Astrocyte (in vitro differentiated cells and primary cell): ENCODE results near the gene CUL1. TPM values are rescaled to one million over a fixed set of nuclear protein-coding genes. Genes with fewer than 3 reads are reported as not detected.

Experiments used
- DNase-seq: peaks from one replicate; pipeline ENCODE4 v3.0.0-alpha.2; 2010; ENCODE audit warnings: low read depth
- FAIRE-seq: peaks from 2 replicates; lab custom pipeline; 2011; peaks lifted over from hg19 to GRCh38; lab: Jason Lieb, UNC
- H2AFZ ChIP-seq: 2 replicates; pipeline ENCODE4 v1.6.0; 2012; ENCODE audit warnings: low read depth, low read length, inconsistent platforms
- H3K27ac ChIP-seq: 2 replicates; pipeline ENCODE4 v1.5.1; 2011; ENCODE audit warnings: low read depth, low read length, inconsistent platforms
- H3K27me3 ChIP-seq: 2 replicates; pipeline ENCODE4 v1.6.0; 2011; ENCODE audit warnings: low read length, inconsistent platforms; ENCODE audit not compliant: insufficient read depth
- H3K36me3 ChIP-seq: 2 replicates; pipeline ENCODE4 v1.5.1; 2011; ENCODE audit warnings: low read length, inconsistent platforms; ENCODE audit not compliant: insufficient read depth
- H3K4me1 ChIP-seq: 2 replicates; pipeline ENCODE4 v1.5.1; 2011; ENCODE audit warnings: low read length, inconsistent platforms; ENCODE audit not compliant: insufficient read depth
- H3K4me2 ChIP-seq: 2 replicates; pipeline ENCODE4 v1.6.0; 2012; ENCODE audit warnings: low read length, inconsistent platforms
- H3K4me3 ChIP-seq: 2 replicates; pipeline ENCODE4 v1.5.1; 2011; ENCODE audit warnings: low read depth, mild to moderate bottlenecking, low read length, inconsistent platforms; ENCODE audit not compliant: insufficient read depth
- H3K79me2 ChIP-seq: 2 replicates; pipeline ENCODE4 v1.6.0; 2012; ENCODE audit warnings: mild to moderate bottlenecking, low read length, inconsistent platforms; ENCODE audit not compliant: insufficient read depth
- H3K9ac ChIP-seq: 2 replicates; pipeline ENCODE4 v1.6.0; 2012; ENCODE audit warnings: mild to moderate bottlenecking, low read length, inconsistent platforms
- H3K9me3 ChIP-seq: 2 replicates; pipeline ENCODE4 v1.5.1; 2012; ENCODE audit warnings: low read depth, mild to moderate bottlenecking, low read length, inconsistent platforms; ENCODE audit not compliant: insufficient read depth
- H4K20me1 ChIP-seq: 2 replicates; pipeline ENCODE4 v1.6.0; 2012; ENCODE audit warnings: low read length, inconsistent platforms; ENCODE audit not compliant: insufficient read depth
- H3K27ac Mint-ChIP-seq: one replicate; pipeline ENCODE4 v1.8.0; 2021; ENCODE audit warnings: mild to moderate bottlenecking, mixed read lengths; ENCODE audit not compliant: unreplicated experiment
- H3K27me3 Mint-ChIP-seq: one replicate; pipeline ENCODE4 v1.8.0; 2021; ENCODE audit warnings: low read depth, mixed read lengths; ENCODE audit not compliant: unreplicated experiment
- H3K36me3 Mint-ChIP-seq: one replicate; pipeline ENCODE4 v1.8.0; 2021; ENCODE audit warnings: low read depth, mixed read lengths; ENCODE audit not compliant: unreplicated experiment
- H3K4me1 Mint-ChIP-seq: one replicate; pipeline ENCODE4 v1.8.0; 2021; ENCODE audit warnings: low read depth, mixed read lengths; ENCODE audit not compliant: unreplicated experiment
- H3K4me3 Mint-ChIP-seq: one replicate; pipeline ENCODE4 v1.8.0; 2021; ENCODE audit warnings: mild to moderate bottlenecking, moderate library complexity, mixed read lengths; ENCODE audit not compliant: unreplicated experiment
- H3K9me3 Mint-ChIP-seq: one replicate; pipeline ENCODE4 v1.8.0; 2021; ENCODE audit warnings: mild to moderate bottlenecking, mixed read lengths; ENCODE audit not compliant: unreplicated experiment
- EZH2 ChIP-seq: IDR thresholded peaks from 2 replicates; pipeline ENCODE4 v1.6.1; 2012; ENCODE audit warnings: mild to moderate bottlenecking, low read length, inconsistent platforms; ENCODE audit not compliant: insufficient read depth
- total RNA-seq: library from RNA; stranded (reverse); gene quantifications from 2 replicates; pipeline ENCODE4 v1.2.1, GENCODE V29; 2021
- TF ChIP-seq, protein P1 (sequence below): IDR thresholded peaks from 2 replicates; pipeline ENCODE4 v1.5.1; 2011; ENCODE audit warnings: low read depth, mild to moderate bottlenecking, inconsistent platforms, low read length, moderate library complexity; ENCODE audit not compliant: insufficient read depth

Gene CUL1
- total RNA-seq, 1 donor from 2014 or later: 60.2 TPM

DNA sequence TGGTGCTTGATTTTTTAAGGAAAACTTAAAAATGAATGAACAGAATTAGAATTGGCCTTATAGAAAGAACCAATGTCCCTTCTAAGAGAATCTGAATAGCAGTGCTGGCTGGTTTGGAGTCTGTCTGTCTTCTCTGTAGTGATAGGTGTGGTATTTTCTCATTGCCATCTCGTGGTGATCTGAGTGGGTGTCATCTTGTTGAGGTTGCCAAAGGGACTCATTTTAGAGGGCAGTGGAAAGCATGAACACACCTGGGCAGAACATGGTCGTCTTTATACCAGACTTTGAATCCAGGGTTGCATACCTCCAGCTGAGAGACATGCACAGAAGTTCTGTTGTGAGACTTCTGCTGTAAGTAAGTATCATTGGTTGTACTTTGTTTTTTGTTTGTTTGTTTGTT is 15.8 kb downstream of the CUL1 start:
- TF ChIP-seq EZH2: no peak
- TF ChIP-seq, protein P1, sequence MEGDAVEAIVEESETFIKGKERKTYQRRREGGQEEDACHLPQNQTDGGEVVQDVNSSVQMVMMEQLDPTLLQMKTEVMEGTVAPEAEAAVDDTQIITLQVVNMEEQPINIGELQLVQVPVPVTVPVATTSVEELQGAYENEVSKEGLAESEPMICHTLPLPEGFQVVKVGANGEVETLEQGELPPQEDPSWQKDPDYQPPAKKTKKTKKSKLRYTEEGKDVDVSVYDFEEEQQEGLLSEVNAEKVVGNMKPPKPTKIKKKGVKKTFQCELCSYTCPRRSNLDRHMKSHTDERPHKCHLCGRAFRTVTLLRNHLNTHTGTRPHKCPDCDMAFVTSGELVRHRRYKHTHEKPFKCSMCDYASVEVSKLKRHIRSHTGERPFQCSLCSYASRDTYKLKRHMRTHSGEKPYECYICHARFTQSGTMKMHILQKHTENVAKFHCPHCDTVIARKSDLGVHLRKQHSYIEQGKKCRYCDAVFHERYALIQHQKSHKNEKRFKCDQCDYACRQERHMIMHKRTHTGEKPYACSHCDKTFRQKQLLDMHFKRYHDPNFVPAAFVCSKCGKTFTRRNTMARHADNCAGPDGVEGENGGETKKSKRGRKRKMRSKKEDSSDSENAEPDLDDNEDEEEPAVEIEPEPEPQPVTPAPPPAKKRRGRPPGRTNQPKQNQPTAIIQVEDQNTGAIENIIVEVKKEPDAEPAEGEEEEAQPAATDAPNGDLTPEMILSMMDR: no peak
- Mint-ChIP-seq H3K36me3 (peaks cover 4% of the 10 kb centered on the region), H3K4me1 (peaks cover 17% of the 10 kb centered on the region), H3K4me3 (no peak overlapping the region), H3K27me3 (no peaks in the 10 kb centered on the region), H3K27ac (no peak overlapping the region), H3K9me3 (no peaks in the 10 kb centered on the region)
- Histone ChIP-seq H4K20me1 (peaks cover 93% of the 10 kb centered on the region), H3K27ac (no peak overlapping the region), H3K4me1 (peaks cover 4% of the 10 kb centered on the region), H3K9me3 (no peaks in the 10 kb centered on the region), H3K9ac (no peak overlapping the region), H3K4me3 (no peak overlapping the region), H2AFZ (no peak overlapping the region), H3K79me2 (peaks cover 99% of the 10 kb centered on the region), H3K36me3 (no peaks in the 10 kb centered on the region), H3K27me3 (no peaks in the 10 kb centered on the region), H3K4me2 (no peak overlapping the region)
- DNase-seq (no peak), FAIRE-seq (no peak)

DNA sequence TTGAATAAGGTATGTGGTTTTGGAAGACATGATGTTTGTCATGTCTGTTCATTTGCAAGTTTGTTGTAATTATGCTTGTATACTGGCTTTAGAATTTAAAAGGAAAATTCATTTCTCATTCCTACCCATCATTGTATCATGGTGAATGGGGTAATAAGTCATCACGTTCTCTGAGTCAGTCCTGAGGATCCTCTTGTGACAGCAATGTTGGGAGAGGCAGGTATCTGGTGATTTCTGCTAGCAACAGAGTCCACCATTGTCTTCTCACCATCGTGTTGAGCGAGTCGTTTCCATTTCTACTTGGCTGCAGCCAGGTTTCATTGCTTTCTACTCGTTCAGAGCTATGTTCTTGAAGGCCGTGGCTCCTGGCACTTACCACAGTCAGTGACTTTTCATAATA is 16.3 kb downstream of the CUL1 start:
- no peaks in the 10 kb centered on the region for H3K27me3 ChIP-seq
- H3K36me3 Mint-ChIP-seq: peaks cover 4% of the 10 kb centered on the region
- H3K4me1 Mint-ChIP-seq: peaks cover 17% of the 10 kb centered on the region
- DNase-seq: no peak
- H4K20me1 ChIP-seq: peaks cover 93% of the 10 kb centered on the region
- H2AFZ ChIP-seq: no peak overlapping the region
- H3K27ac ChIP-seq: no peak overlapping the region
- H3K9ac ChIP-seq: no peak overlapping the region
- no peak overlapping the region for H3K4me3 Mint-ChIP-seq
- no peak overlapping the region for H3K4me3 ChIP-seq
- no peaks in the 10 kb centered on the region for H3K9me3 Mint-ChIP-seq
- peaks cover 4% of the 10 kb centered on the region for H3K4me1 ChIP-seq
- no peak overlapping the region for H3K27ac Mint-ChIP-seq
- peaks cover 99% of the 10 kb centered on the region for H3K79me2 ChIP-seq
- no peak overlapping the region for H3K4me2 ChIP-seq
- H3K27me3 Mint-ChIP-seq: no peaks in the 10 kb centered on the region
- H3K36me3 ChIP-seq: no peaks in the 10 kb centered on the region
- FAIRE-seq: no peak
- TF ChIP-seq, protein P1: no peak
- no peak for TF ChIP-seq EZH2
- no peaks in the 10 kb centered on the region for H3K9me3 ChIP-seq

DNA sequence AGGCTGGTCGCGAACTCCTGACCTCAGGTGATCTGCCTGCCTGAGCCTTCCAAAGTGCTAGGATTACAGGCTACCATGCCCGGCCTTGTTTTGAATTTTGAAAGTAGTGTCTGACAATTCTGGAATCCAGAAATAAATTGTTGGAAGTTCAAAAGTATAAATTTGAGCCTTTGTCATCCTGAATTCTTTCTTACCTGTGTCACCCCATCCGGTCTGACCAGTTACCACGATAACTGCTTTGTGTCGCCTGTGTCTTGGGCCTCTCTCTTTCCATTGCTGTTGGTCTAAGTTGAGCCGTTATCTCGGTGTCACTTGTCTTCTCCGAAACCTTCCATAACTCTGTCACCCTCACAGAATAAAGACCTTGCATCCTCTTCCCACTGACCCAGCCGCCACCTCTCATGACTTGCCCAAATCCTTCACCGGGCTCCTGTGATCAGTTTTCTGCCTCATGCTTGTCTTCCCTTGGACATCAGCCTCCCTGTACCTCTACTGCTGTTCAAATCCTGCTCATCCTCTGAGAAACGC is 18.6 kb downstream of the CUL1 start:
- DNase-seq: no peak
- H3K27me3 ChIP-seq: no peaks in the 10 kb centered on the region
- Mint-ChIP-seq H3K4me1 (peaks cover 29% of the 10 kb centered on the region), H3K9me3 (no peaks in the 10 kb centered on the region), H3K27ac (no peak overlapping the region), H3K4me3 (no peak overlapping the region), H3K36me3 (peaks cover 4% of the 10 kb centered on the region), H3K27me3 (no peaks in the 10 kb centered on the region)
- H3K9me3 ChIP-seq: no peaks in the 10 kb centered on the region
- H2AFZ ChIP-seq: no peak overlapping the region
- peaks cover 99% of the 10 kb centered on the region for H3K79me2 ChIP-seq
- no peak overlapping the region for H3K4me2 ChIP-seq
- H3K4me3 ChIP-seq: no peak overlapping the region
- H3K36me3 ChIP-seq: no peaks in the 10 kb centered on the region
- no peak overlapping the region for H3K9ac ChIP-seq
- H3K4me1 ChIP-seq: peaks cover 4% of the 10 kb centered on the region
- H4K20me1 ChIP-seq: peaks cover 93% of the 10 kb centered on the region
- FAIRE-seq: no peak
- no peak overlapping the region for H3K27ac ChIP-seq
- TF ChIP-seq, protein P1: no peak
- no peak for TF ChIP-seq EZH2
